DMS53 (cell line): ENCODE results near the gene CDC14A.
A peak's percentile ranks its signal among the peaks of the same experiment; 100 is the strongest.

Experiments used
- DNase-seq: peaks from one replicate; lab custom pipeline; 2025; lab: John Stamatoyannopoulos, UW

The CDC14A gene

DNA sequence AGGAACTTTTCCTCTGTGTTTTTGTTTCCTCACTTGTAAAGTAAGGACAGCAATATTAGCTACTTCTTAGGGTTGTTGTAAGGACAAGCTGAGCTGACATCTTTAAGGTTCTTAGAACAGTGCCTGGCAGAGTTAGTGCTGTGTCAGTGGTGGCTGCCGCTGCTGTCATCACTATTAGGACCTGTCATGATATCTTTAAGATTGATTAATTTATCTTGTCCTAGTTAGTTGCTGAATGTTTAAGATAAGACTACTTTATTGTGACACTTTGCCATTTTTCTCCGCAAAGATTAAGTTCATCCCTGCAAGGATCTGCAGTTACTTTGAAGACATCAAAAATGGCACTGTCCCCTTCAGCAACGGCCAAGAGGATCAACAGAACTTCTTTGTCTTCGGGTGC lies 145.5 kb downstream of the CDC14A start:
- DNase-seq, result no peak

DNA sequence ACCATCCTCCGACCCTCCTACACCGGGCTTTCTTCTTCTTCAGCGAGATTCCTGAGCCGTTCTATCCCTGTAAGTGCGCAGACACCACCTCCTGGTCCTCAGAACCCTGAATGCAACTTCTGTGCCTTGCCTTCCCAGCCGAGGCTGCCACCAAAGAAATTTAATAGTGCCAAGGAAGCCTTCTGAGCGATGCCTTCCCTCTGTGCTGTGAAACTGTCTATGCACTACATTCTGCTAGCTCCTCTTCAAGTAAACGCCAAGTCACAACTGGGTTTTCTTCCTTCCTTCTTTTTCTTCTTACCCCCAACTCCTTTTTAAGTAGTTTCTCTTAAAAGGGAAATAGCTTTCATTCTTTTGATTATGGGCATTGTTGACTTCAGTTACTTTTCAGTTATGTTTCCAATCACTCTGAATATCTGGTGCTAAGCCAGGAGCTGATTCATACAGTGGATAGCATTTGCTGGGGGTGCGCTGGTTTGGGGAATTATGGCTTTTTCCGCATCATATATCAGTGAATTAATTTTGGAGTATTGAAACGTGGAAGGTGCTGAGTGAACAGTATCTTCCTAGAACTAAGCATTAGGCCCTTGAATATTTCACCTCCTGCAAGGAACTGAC lies 147.0 kb downstream of the CDC14A start:
- no peak for DNase-seq

DNA sequence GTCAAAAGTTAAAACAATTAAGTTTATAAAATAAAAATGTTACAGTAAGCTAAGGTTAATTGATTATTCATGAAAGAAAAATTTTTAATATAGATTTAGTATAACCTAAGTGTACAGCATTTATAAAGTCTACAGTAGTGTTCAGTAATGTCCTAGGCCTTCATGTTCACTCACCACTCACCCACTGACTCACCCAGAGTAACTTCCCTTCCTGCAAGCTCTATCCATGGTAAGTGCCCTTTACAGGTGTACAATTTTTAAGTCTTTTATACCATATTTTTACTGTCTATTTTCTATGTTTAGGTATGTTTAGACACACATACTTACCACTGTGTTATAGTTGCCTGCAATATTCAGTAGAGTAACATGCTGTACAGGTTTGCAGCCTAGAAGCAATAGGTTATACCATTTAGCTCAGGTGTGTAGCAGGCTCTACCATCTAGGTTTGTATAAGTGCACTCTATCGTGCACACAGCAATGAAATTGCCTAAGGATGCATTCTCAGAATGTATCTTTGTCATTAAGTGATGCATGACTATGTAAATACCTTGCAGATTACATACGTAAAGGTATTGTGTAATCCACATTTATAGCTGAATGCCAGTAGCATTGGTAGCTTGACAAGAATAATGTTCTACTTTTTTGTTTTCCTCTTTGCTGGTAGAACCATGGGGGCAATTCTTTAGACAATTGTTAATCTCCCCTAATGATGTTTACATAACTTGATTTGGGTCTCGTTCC lies 149.9 kb downstream of the CDC14A start:
- peak; percentile 98 for DNase-seq

DNA sequence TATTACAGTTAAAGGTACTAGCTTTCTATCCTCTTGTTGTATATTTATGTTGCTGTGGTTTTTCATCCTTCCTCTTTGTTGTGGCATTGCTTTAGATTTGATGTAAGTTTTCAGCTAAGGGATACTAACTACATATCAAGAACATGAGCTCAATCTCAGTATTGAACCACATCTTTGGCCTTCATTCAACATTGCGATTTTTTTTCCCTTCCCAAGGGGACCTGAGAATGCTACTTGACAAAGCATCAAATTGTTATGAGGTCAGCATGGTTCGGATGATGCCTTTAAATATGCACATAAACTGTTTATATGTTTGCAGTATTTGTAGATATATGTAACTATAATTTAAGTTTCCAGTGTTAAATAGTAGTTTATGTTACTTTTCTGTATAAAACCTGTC lies 153.9 kb downstream of the CDC14A start:
- DNase-seq, result no peak

DNA sequence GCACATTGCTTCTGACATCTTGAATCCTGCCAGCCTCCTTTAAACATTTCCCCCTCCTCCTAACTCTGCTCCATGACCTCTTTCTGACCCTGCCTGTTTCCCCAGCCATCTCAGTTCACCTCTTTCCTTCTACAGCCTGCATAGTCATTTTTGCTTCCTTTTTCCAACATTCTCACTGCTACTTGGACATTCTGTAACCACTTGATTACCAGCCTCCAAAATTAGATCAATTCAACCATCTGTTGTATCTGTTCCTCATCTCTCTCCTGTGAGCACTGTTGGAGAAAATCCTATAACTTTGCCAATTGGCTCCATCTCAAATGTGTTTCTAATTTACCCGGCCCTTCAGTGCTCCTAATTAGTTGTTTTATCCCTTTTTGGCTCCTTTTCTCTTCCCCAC lies 158.1 kb downstream of the CDC14A start:
- DNase-seq, result no peak

DNA sequence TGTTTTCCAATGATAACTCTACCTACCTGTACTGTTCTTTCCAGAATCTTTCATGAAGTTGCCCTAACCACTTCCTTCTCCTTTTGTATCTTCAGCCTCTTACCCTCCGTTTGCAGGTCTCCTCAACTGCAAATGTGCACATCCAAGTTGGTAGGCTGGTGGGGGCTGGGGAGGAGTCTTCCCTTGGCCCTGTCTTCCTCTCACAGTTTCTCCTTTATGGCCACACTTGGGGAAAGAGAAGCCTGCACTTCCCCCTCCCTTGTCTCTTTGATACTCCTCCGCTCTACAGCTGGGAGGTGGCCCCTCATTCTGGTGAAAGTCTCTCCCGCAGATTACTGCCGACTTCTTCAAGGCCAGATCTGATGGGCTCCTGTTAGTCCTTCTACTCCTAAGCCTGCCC lies 158.8 kb downstream of the CDC14A start:
- DNase-seq, result no peak

DNA sequence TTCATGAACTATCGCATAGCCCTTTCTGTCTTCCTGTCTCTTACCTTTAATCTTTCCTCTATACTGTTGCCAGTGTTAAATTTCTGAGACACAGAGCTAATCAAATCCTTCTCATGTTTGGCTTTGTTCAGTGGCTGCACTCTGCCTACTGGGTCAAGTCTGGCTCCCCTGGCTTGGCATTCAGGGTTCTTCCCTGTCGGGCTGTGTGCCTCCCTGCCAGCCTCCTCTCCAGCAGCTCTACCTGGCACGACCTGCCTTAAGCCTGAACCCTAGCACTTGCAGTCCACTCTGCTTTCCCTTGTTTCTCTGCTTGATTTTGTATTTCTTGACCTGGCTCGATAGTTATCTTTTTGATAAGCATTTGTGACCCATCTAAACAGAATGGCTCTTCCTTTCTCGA lies 159.5 kb downstream of the CDC14A start:
- DNase-seq, result no peak

DNA sequence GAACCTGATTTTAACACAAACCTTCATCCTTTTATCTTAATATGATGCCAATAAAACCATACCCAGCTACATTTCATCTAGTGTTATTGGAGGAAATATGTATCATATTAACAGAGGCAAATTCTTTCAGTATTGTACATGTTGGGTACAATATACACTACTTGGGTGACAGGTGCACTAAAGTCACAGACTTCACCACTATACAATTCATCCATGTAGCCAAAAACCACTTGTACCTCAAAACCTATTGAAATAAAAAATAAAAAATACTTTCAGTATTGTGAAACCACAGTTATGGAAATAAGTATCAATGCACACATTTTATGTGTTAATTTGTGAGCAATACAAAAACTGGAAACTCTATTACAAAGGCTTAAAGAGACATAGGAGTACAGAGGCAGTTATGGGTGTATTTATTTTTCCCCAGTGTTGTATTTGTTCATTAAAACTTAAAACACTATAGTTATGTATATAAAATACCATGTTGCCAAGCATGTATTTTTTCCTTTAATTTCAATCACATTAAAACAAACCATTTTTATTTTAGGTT lies 160.6 kb downstream of the CDC14A start:
- no peak for DNase-seq

DNA sequence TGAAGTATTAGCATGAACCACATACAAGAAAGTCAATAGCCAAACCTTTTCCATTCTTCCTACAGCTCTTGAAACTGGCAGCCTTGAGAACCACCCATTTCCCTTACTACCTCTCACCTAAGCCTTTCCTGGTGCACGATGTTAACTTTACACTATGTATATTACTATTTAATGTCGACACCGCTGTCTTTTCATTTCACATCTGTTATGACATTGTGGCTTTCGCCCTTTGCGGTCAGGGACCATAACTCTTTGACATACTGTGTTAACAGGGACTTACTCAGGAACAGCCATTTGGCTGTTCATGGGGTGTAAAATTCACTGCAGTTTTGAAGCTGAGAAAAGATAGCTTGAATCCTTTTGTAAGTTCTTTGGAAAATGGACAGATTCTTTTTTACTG lies 164.6 kb downstream of the CDC14A start:
- DNase-seq, result no peak

DNA sequence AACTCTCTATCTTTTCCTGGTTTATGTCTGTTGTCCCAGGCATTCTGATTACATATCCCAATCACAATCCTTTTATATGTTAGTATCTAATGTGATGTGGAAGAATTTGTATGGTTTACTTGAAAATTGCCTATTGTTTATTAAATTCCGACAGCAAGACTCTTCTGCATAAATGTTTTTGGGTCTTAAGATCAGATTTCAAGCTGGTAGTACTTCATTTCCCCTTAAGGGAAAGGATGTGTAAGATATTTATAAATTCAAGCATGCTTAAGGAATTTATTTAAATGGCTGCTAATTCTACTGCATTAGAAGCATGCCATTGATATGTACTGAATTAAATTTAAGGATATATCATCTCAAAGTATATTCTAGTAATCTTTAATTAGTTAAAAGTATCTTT lies 165.2 kb downstream of the CDC14A start:
- no peak for DNase-seq

DNA sequence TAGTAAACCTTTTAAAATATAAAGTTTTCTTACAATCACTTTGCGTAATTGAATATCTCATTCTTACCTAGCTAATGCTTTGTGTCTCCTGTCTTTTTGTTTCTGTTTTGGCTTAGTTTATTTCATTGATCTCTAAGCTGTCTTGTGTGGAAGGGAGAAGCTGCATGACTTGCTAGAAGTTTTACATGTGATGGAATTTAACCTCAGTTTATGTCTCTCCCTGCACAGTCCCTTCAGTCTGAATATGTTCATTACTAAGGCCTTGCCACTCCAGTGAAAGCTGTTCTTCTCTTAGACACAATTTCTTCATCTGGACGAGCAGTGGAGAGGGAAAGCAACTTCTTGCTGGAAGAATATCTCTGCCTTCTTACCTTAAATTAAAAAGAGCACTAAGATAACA lies 165.7 kb downstream of the CDC14A start:
- DNase-seq, result no peak

DNA sequence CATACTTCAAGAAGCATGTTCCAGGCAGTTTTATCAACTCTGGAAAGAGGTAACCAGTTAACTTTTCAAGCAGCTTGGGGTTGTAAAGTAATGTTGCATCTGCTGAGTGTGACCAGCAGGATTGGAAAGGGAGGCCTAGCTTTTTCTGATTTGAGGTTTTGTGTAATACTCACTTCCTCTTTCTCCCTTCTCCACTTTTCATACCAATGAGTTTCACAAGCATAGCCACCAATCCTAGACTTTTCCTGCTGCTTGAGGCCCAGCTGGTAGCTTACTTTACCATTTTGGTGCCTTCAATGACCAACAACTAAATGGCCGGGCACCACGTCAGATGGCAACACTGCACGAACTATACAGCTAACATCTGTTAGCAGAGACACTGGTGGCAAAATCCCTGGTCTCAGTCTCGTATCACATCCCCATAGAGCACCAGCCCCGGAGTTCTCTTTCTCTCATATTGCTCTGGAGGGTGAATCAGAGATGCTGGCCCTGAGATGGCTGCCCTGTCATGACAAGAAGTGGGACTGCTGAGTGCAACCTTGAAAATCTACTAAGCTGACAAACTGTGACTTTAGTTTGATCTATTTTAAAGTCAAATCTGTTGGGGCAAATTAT lies 170.8 kb downstream of the CDC14A start:
- no peak for DNase-seq

DNA sequence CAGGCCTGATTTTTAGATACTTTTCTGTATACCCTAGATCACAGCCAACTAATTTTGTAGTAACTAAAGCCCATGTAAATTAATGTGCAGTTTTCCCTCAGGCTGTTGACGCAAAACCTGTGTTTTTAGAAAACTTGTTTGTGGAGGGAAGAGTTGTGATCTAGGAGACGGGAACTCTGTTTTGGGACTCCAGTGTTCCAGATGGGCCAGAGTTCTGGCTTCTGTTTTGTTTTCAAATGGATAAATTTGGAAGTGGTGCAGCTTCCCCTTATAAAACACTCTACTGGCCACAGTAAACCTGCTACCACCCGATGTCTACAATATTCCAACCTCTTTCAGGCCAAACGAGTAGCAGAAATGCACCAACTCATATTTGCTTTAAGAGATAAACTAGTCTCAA lies 172.0 kb downstream of the CDC14A start:
- no peak for DNase-seq

DNA sequence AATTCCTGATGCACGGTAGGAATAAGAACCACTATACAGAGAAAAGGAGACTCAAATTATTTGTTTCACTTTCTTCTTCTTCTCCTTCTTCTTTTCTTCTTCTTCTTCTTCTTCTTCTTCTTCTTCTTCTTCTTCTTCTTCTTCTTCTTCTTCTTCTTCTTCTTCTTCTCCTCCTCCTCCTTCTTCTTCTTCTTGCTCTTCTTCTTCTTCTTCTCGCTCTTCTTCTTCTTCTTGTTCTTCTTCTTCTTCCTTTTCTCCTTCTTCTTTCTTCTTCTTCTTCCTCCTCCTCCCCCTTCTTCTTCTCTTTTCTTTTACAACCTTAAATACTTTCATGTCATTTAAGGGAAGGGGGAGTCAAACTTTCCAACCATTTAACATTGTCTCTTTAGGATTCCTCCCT lies 174.6 kb downstream of the CDC14A start:
- no peak for DNase-seq

DNA sequence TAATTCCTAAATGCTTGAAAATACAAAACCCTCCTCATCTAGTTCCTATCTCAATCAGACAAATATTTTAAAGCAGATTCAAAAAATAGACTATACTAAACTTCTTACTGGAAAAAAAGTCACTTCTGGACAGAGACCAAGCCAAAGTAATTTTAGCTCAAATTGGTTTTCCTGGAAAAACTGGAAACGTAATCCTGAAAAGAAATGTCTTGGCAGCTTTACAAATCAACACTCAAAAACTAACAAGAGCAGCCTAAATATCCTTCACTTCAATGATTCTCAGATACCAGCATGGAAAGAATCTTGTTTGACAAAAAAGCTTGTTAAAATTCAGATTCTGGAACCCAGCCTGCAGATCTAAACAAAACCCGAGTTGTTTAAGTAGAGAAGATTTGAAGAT lies 176.6 kb downstream of the CDC14A start:
- no peak for DNase-seq

DNA sequence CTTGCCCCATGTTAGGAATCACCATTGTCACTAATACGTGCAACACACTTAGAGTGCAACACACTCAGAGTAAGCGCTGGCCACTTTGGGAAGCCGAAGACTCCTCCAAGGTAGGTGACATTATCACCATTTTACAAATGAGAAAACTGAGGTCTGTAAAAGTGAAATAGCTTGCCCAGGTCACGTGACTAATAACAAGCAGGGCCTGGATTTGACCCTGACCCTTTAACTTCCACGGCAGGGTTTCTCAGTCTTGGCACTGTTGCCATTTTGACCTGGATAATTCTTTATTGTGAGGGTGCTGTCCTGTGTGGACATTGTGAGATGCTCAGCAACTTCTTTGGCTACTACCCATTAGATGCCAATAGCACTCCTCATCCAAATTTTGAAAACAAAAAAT lies 177.8 kb downstream of the CDC14A start:
- no peak for DNase-seq

DNA sequence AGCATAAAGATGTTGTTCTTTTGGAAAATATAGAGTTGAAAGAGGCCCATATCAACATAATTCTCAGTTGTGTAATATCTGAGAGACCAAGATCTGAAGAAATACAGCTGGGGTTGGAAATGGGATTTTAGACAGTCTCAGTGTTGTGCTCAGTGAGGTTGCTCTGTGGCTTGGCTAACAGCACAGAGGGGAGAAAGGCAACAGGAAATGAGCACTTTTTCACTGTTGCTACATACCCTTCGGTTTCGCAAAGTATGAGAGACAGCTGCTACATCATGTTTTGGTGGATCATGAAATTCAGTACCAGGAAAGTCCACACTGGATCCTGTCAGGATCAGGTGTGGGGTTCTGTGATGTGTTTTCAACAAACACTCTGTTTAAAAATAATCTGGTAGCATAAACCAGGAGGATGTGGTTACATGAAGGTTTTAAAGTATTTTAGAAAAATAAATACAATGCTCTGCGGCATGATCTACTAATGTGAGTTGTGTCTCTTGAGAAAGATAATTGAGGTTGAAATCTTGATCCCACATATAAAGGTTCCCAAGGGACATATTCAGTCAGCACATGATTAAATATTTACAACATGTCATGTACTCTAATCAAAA lies 178.7 kb downstream of the CDC14A start:
- DNase-seq, result no peak

DNA sequence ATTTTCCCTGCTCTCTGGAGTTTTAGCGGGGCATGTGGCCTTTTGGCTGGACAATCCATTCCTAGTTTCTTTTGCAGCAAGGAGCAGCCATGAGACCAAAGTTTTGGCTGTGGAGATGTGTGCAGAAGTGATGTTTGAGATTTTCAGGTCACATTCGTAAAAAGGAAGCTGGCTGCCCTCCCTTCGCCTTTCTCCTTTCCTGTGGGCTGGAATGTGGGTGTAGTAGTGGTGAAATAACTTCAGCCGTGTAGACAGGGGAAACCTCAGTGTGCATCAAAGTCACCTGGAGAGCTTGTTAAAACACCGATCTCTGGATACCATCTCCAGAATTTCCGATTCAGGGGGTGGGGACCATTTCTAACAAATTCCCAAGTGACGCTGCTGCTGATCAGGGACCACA lies 180.3 kb downstream of the CDC14A start:
- no peak for DNase-seq

DNA sequence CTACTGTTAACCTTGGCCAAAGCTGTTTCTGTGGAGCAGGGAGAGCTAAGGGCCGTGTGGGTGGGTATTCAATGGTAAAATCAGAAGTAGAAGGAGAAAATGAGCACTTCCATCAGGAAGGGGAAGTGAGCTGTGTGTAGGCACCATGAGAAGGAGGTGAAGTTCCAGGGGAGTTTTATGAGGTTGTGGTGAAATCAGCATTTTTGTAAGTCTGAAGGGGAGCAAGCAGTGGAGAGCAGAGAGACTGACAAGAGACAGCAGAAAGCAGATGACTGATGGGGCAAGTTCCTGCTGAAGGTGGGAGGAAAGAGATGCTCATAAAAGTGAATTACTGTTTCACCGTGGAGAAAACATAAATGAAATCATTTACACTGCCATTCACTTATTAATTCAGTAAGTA lies 183.0 kb downstream of the CDC14A start:
- no peak for DNase-seq

DNA sequence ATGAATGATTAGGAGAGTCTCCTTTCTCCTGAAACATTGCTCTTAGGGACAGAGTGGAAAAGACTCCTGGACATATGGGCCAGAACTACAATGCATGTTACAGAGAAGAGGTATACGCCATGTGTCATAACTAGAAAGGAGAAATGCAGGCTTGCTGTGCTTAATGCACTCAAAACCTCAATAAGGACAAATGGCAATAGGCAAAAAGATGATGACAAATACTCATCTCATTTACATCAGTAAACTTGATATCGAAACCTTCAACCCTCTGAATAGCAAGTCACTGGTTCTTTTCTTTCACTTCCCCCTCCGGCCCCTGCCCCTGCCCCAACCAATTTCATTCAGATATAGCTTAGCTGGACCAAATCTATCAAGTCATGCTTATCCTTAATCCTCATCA lies 183.7 kb downstream of the CDC14A start:
- no peak for DNase-seq

DNA sequence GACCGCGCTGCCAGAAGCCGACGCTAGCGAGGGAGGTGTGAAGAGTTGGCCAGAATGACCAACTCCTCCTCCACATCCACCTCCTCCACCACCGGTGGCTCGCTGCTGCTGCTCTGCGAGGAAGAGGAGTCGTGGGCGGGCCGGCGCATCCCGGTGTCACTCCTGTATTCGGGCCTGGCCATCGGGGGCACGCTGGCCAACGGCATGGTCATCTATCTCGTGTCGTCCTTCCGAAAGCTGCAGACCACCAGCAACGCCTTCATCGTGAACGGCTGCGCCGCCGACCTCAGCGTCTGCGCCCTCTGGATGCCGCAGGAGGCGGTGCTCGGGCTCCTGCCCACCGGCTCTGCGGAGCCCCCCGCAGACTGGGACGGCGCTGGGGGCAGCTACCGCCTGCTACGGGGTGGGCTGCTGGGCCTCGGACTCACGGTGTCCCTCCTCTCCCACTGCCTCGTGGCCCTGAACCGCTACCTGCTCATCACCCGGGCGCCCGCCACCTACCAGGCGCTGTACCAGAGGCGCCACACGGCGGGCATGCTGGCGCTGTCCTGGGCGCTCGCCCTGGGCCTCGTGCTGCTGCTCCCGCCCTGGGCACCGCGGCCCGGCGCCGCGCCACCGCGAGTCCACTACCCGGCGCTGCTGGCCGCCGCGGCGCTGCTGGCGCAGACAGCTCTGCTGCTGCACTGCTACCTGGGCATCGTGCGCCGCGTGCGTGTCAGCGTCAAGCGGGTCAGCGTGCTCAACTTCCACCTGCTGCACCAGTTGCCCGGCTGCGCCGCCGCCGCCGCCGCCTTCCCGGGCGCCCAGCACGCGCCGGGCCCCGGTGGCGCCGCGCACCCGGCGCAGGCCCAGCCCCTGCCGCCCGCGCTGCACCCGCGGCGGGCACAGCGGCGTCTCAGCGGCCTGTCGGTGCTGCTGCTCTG lies 186.9 kb downstream of the CDC14A start:
- peak; percentile 92 for DNase-seq
